ENCODE results near the gene STX5. TPM values are rescaled to one million over a fixed set of nuclear protein-coding genes. Genes with fewer than 3 reads are reported as not detected.

STX5 gene
- total and polyA plus RNA-seq, 10 of the 15 experiments (the other 5 are each of a cell fraction or from before 2014, with no cell fraction given), result 3.8 to 35.4 (median 27.4) TPM

DNA sequence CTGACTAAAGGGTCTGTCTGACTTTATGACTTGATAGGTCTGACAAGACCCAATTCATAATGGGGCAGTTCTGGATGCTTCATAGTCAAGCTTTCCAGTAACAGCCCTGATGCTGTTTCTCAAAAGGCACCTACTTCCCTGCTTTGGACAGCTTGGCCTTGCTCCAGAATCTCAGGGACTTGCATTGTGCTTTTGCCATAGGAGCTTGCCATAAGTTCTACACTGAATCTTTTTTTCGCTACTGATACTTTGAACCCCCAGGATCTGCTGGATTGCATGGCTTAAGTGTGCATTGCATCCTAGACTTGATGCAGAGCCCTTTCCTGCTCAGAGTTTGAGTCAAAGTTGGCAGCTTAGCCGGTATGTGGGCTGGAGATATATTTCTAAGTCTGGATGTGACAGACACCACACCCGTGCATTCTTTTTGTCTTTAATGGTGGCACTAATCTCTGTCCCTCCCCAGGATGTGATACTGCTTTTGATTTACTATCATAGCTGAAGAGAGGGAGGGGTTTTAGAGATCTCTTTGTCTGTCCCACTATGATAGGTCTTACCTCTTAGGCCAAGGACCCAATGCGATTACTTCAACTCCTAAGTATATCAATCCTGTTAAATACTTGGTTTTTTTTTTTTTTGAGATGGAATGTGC, 32.0 kb upstream of the STX5 start:
- BruUV-seq (replicated peaks), result no TSS peak
- CTCF ChIA-PET, result interaction anchor here (0.6 to 8.0 kb wide), 17 partner anchors 10 to 271 kb away, joined by 3 to 131 read pairs (median 5); partner anchors contain the start of genes POLR2G, SLC3A2, TAF6L and TMEM179B
- Histone ChIP-seq H4K20me1 (ENCODE audit: control insufficient read depth, insufficient read depth) (no peaks in the 10 kb centered on the region), H2AFZ (ENCODE audit: control insufficient read depth, low read depth, low read length) (no peak overlapping the region), H3K4me1 (ENCODE audit: control insufficient read depth, insufficient read depth, low read length) (peaks cover 23% of the 10 kb centered on the region), H3K4me2 (ENCODE audit: control insufficient read depth, insufficient read depth) (no peak overlapping the region), H3K79me2 (ENCODE audit: control insufficient read depth, insufficient read depth, low read length) (peaks cover 67% of the 10 kb centered on the region), H3K4me3 (no peak overlapping the region), H3K9me3 (replicated peaks; ENCODE audit: control insufficient read depth, insufficient read depth, low read length) (no peaks in the 10 kb centered on the region), H3K9ac (ENCODE audit: control insufficient read depth, insufficient read depth, low read length) (no peak overlapping the region), H3K27me3 (replicated peaks in 1 of 2; ENCODE audit: control insufficient read depth in 2 of 2, insufficient read depth in 2 of 2, low read length in 1 of 2) (no peaks in the 10 kb centered on the region), H3K27ac (ENCODE audit: control insufficient read depth, insufficient read depth) (no peak overlapping the region), H3K36me3 (ENCODE audit: control insufficient read depth in 2 of 2, insufficient read depth in 2 of 2, low read length in 1 of 2) (no peaks in the 10 kb centered on the region; a peak in 2 of 4 replicates)
- TF ChIP-seq, protein P1, sequence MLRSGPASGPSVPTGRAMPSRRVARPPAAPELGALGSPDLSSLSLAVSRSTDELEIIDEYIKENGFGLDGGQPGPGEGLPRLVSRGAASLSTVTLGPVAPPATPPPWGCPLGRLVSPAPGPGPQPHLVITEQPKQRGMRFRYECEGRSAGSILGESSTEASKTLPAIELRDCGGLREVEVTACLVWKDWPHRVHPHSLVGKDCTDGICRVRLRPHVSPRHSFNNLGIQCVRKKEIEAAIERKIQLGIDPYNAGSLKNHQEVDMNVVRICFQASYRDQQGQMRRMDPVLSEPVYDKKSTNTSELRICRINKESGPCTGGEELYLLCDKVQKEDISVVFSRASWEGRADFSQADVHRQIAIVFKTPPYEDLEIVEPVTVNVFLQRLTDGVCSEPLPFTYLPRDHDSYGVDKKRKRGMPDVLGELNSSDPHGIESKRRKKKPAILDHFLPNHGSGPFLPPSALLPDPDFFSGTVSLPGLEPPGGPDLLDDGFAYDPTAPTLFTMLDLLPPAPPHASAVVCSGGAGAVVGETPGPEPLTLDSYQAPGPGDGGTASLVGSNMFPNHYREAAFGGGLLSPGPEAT (IDR thresholded peaks at IDR 0.05; ENCODE audit: low read depth), result no peak
- no peak for TF ChIP-seq ASH2L (IDR thresholded peaks at IDR 0.05; ENCODE audit: borderline replicate concordance, low read depth)
- TF ChIP-seq, protein P2, sequence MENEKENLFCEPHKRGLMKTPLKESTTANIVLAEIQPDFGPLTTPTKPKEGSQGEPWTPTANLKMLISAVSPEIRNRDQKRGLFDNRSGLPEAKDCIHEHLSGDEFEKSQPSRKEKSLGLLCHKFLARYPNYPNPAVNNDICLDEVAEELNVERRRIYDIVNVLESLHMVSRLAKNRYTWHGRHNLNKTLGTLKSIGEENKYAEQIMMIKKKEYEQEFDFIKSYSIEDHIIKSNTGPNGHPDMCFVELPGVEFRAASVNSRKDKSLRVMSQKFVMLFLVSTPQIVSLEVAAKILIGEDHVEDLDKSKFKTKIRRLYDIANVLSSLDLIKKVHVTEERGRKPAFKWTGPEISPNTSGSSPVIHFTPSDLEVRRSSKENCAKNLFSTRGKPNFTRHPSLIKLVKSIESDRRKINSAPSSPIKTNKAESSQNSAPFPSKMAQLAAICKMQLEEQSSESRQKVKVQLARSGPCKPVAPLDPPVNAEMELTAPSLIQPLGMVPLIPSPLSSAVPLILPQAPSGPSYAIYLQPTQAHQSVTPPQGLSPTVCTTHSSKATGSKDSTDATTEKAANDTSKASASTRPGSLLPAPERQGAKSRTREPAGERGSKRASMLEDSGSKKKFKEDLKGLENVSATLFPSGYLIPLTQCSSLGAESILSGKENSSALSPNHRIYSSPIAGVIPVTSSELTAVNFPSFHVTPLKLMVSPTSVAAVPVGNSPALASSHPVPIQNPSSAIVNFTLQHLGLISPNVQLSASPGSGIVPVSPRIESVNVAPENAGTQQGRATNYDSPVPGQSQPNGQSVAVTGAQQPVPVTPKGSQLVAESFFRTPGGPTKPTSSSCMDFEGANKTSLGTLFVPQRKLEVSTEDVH (IDR thresholded peaks at IDR 0.05; ENCODE audit: low read depth, partially characterized antibody), result no peak
- no peak for TF ChIP-seq ZNF384 (IDR thresholded peaks at IDR 0.05; ENCODE audit: borderline replicate concordance, low read depth, low read length)
- TF ChIP-seq CEBPB (IDR thresholded peaks at IDR 0.05; ENCODE audit: borderline replicate concordance in 1 of 2, low read depth in 2 of 2, low read length in 2 of 2), result no peak
- TF ChIP-seq, protein P3, sequence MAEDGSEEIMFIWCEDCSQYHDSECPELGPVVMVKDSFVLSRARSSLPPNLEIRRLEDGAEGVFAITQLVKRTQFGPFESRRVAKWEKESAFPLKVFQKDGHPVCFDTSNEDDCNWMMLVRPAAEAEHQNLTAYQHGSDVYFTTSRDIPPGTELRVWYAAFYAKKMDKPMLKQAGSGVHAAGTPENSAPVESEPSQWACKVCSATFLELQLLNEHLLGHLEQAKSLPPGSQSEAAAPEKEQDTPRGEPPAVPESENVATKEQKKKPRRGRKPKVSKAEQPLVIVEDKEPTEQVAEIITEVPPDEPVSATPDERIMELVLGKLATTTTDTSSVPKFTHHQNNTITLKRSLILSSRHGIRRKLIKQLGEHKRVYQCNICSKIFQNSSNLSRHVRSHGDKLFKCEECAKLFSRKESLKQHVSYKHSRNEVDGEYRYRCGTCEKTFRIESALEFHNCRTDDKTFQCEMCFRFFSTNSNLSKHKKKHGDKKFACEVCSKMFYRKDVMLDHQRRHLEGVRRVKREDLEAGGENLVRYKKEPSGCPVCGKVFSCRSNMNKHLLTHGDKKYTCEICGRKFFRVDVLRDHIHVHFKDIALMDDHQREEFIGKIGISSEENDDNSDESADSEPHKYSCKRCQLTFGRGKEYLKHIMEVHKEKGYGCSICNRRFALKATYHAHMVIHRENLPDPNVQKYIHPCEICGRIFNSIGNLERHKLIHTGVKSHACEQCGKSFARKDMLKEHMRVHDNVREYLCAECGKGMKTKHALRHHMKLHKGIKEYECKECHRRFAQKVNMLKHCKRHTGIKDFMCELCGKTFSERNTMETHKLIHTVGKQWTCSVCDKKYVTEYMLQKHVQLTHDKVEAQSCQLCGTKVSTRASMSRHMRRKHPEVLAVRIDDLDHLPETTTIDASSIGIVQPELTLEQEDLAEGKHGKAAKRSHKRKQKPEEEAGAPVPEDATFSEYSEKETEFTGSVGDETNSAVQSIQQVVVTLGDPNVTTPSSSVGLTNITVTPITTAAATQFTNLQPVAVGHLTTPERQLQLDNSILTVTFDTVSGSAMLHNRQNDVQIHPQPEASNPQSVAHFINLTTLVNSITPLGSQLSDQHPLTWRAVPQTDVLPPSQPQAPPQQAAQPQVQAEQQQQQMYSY (CRISPR knock-in tag; IDR thresholded peaks at IDR 0.05), result no peak
- no peak for TF ChIP-seq FOS (IDR thresholded peaks at IDR 0.05; ENCODE audit: borderline replicate concordance, extremely low read depth, insufficient read length)
- RAD21 ChIA-PET (ENCODE audit: unreplicated experiment), result interaction anchor here (1.0 to 3.9 kb wide), 5 partner anchors 10 to 439 kb away, joined by 3 to 57 read pairs (median 7); partner anchors contain the start of genes SLC3A2 and TMEM179B
- no peak for DNase-seq (ENCODE audit: low read depth, low spot score)
- intact Hi-C loops (cut with micrococcal nuclease; ENCODE audit: unreplicated experiment), result loop anchor here (5.0 to 10.0 kb wide), 4 partner anchors 192 to 469 kb away; partner anchors contain the start of genes LBHD1, TUT1 and UQCC3
- SMC1A ChIA-PET (ENCODE audit: uncharacterized antibody, unreplicated experiment), result interaction anchor here (0.7 to 3.5 kb wide), 12 partner anchors 10 to 273 kb away, joined by 3 to 33 read pairs (median 4); partner anchors contain the start of genes TAF6L, TMEM179B and TUT1
- ATAC-seq, result no peak
- no peak for FAIRE-seq
- POLR2A ChIA-PET, result interaction anchor here (0.6 to 4.1 kb wide), 9 partner anchors 8 to 199 kb away, joined by 3 to 44 read pairs (median 4); partner anchors contain the start of genes C11orf98, CSKMT and TMEM179B
- 92% methylated on average over 4 of the region's 4 CpGs for WGBS (ENCODE audit: insufficient coverage, insufficient replicate concordance, low lambda C conversion rate, missing lambda C conversion rate)
- in situ Hi-C loops (cut with MboI), result loop anchor here (10.0 kb wide), 1 partner anchor 439 kb away; no protein-coding TSS in a partner anchor
